NT2/D1 (cell line): Measurements from ENCODE around the gene NSD1.

Source experiments
- SUZ12 ChIP-seq: IDR thresholded peaks from 2 replicates; pipeline ENCODE4 v1.6.1; 2011; ENCODE audit not compliant: insufficient read length, insufficient read depth; ENCODE audit errors: extremely low read depth
- ZNF274 ChIP-seq: IDR thresholded peaks from 2 replicates; pipeline ENCODE4 v1.6.1; 2011; ENCODE audit warnings: mild to moderate bottlenecking, low read depth, low read length

DNA sequence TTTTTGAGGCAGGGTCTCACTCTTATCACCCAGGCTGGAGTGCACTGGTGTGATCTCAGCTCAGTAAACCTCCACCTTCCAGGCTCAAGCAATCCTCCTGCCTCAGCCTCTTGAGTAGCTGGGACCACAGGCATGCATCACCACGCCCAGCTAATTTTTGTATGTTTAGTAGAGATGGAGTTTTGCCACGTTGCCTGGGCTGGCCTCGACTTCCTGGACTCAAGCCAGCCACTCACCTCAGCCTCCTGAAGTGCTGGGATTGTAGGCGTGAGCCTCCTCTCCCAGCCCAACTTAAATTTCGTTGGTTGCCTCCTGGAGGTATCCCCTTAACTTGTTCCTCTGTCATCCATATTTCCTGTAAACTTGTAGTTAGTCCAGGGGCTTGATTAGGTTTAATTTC lies 122.7 kb downstream of the NSD1 start:
- TF ChIP-seq ZNF274 (no peak), SUZ12 (no peak)
